HG03039 (cell line): ENCODE results near the gene IL13RA1.
"Not testable (repeated sequence)": the region's sequence is repeated elsewhere in the genome, so short reads cannot be mapped to it uniquely, and the experiment has no call there.

Source experiments
- ATAC-seq: cut with Tn5 transposase; IDR thresholded peaks from one replicate; pipeline ENCODE4 v1.9.1; 2021; ENCODE audit warnings: mild to moderate bottlenecking, moderate library complexity; ENCODE audit not compliant: unreplicated experiment

Gene IL13RA1

DNA sequence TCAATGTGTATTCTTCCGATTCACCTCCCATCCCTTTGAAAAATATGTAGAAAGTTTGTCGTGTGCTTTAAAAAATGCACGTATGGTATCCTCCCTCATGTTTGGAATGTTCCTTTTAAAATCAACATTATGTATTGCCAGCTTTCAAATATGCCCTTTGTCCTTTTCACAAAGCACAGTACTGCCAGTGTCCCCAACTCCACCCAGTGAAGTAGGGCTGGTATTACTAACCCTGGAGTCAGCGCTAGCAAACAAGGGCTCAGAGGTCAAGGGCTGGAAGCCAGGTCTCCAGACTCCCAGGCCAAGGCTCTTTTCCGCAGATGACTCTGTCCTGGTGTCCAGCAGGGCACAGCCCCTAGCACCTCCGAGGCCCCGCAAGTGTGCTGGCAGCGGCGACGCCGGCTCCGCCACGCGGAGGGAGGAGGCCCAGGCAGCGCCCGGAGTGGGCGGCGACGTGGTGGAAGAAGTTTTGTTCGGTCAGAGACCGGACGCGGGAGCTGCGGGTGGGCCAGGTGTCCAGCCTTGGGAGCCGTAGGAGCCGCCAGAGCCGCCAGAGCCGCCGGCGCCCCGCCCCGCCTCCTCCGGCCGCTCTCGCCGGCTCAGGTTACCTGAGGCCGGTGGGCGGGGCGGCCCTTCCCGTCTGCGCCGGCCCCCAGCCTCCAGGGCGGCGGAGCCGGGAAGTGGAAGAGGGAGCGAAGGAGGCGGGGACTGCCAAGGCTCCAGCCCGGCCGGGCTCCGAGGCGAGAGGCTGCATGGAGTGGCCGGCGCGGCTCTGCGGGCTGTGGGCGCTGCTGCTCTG lies at the start of gene IL13RA1:
IL13RA1 (plus strand) TSS at position 720 of the 799 bp plus-strand sequence; CDS start at position 753, 33 bp downstream.
- ATAC-seq: peak; percentile 58

DNA sequence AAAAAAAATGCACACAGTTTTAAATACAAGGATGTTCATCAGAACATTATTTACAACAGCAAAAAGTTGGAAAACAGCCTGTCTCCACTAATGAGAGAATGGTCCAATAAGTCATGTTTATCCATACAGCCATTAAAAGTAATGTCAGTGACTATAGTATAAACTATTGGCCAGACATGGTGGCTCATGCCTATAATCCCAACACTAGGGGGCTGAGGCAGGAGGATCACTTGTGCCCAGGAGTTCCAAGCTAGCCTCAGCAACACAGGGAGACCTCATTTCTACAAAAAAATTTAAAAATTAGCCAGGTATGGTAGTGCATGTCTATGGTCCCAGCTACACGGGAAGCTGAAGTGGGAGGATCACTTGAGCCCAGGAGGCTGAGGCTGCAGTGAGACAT lies 48.1 kb upstream of the IL13RA1 start:
- ATAC-seq: no peak

DNA sequence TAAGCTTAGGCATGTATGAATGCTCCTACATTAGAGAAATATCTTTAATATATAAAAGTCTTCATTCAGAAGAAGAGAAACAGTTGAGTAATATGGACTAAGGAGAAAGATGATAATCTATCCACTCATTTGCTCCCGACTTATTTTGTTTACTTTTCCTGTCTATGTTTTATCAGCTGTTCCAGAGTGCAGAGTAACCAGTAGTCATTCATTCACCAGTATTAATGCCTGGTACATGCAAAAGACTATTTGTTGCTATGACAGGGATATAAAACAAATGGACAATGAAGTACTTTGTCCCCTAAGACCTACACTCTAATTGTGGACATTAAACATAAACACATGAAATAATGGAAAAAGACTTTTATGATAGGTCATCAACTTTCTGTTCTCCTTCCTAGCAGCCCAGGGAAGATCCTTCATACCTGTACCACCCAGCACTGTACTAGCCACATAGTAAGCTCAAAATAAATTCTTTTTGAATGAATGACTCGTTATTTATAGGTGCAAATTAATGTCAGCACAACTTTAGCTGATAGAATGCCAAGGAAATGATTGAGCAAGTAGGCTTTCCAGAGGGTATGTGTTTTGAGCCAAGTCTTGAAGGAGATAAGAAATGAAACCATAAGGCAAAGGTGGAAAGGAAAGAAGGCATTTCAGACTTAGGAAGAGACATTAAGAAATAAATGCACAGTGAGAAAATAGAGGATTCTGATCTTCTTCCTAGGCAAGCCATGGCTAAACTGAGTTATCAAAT lies 45.0 kb upstream of the IL13RA1 start:
- no peak for ATAC-seq

DNA sequence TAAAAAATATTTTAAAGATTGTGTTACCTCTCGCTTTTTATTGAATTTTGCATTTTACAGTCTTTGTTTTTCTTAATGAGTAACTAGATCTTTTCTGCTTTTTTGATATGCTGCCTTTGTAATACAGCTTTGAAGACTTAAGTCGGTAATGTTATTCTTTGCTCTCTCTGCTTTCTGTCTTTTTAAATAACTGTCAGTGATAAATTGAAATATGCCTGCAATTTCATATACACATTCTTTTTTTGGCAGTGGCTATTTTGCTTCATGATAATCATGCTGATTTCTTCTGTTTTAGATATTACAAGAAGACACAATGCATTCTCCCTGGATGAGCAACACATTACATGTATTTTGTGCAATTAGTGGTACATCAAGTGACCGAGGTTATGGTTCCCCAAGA lies 42.0 kb upstream of the IL13RA1 start:
- no peak for ATAC-seq

DNA sequence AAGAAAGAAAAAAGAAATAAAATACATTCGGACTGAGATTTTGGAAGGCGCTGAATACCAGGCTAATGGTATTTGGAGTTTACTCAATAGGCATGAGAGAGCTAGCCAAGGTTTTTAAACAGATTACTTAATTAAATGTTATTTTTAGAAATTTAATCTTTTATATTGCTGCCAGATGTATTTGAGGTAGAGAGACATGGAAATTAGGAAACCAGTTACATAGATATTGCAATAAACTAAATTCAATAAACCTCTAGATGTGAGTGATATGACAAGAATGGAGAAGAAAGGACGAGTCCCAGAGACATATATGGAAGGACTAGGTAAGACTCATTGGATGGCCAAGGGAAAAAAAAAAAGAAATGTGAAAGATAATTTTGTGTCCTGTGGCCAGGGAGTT lies 38.5 kb upstream of the IL13RA1 start:
- no peak for ATAC-seq

DNA sequence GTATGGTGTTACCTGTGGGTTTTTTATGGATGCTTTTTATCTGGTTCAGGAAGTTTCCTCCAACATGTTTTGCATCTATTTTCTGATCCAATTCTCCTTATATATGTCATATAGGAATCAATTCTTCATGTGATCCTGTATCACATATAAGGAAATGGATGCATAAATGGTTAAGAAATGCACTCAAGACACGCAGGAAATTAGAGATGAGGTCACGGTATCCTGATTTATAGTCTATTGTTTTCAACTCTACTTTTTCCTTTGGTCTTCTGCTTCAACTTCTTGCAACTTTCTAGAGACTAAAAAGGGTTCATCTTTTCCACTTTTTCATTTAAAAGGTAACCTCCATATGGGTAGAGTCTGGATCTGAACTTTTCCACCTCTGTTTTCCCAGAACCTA lies 33.6 kb upstream of the IL13RA1 start:
- ATAC-seq: no peak

DNA sequence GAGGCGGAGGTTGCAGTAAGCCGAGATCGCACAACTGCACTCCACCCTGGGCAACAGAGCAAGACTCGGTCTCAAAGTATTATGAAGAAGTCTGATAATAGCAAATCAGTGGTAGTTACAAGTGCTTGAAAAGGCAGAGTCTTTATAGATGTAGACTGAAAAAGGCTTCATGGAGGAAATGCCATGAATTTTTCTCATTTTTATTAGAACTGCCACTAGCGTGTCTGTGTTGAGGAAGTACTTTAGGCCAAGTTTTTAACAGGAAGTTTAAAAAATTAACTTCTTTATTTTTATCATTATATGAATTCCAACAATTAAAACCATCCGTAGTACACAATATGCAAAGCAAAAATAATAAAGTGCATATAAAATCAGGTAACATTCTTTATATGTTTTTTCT lies 32.8 kb upstream of the IL13RA1 start:
- ATAC-seq: no peak

DNA sequence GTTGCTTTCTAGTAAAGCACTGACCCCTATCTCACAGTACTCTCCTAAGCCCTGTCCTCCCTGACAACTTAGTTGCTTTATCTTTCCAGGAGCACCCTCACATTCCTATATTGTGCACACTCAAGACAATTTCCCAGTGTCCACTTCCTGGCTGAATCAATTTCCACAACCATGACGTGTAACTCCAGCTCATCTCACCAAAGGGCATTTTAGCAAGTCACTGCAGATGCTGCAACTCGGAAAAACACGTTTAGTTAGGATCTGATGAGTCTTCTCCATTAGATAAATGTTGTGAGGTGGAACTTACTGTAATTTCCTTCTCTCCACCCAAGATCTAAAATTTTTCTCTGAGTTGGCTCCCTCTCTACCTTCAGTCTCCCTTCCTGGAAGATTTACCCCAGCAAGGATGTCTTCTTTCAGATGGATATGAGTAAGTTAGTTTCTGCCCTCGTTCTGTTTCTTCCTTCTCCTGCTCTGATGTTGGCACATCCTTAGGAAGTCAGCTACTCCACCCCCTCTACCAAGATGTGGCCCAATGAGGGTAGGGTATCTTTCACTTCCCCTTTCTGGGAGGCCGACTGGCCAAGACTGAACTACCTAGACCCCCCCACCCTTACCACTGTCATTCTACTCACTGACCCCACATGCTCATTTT lies 28.8 kb upstream of the IL13RA1 start:
- ATAC-seq: no peak

DNA sequence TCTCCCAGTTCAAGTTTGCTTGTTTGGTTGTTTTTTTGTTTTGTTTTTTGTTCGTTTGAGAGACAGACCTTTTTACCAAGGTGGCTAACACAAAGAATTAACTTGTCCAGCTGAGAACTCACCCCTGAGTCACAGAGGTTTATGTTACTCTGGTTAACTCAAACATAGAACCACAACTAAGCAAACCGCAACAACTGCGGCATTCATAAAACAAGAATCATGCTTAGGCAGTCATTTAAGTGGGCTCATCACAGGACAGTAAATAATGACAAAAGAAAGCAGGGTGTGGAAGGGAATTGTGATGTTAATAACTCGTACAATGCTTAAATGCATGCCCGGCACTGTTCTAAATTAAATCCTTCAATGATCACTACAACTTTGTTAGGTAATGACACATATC lies 24.7 kb upstream of the IL13RA1 start:
- no peak for ATAC-seq

DNA sequence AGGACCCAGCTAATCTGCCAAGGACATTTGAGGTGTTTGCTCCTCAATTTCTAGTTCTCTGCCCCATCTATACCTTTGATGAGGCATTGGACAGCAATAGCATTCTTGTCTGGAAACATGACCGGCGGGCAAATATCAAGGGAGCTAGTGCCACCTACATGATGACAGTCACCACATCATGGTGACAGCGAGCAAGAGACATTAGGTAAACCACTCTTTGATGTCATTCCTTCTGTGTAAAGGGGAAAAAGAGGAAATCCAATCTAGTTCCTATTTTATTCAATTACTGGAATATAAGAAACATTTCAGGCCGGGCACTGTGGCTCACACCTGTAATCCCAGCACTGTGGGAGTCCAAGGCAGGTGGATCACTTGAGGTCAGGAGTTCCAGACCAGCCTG lies 20.7 kb upstream of the IL13RA1 start:
- ATAC-seq: no peak

DNA sequence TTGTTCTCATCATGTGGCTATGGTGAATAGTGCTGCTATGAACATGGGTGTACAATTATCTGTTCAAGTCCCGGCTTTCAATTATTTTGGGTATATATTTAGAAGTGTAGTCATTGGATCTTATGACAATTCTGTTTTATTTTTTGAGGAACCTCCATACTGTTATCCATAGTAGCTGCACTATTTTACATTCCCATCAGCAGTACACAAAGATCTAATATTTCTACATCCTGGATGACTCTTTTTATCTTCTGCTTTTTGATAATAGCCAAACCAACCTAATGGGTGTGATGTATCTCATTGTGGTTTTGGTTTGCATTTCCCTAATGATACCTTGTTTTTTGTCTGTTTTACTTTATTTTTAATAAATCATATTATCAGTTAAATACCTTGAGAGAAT lies 12.9 kb upstream of the IL13RA1 start:
- no peak for ATAC-seq

DNA sequence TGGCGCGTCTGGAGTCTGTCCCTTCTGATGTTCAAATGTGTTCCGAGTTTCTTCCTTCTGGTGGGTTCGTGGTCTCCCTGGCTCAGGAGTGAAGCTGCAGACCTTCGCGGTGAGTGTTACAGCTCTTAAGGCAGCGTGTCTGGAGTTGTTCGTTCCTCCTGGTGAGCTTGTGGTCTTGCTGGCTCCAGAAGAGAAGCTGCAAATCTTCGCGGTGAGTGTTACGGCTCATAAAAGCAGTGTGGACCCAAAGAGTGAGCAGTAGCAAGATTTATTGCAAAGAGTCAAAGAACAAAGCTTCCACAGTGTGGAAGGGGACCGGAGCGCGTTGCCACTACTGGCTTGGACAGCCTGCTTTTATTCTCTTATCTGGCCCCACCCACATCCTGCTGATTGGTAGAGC lies 11.5 kb upstream of the IL13RA1 start:
- not testable (repeated sequence) for ATAC-seq

DNA sequence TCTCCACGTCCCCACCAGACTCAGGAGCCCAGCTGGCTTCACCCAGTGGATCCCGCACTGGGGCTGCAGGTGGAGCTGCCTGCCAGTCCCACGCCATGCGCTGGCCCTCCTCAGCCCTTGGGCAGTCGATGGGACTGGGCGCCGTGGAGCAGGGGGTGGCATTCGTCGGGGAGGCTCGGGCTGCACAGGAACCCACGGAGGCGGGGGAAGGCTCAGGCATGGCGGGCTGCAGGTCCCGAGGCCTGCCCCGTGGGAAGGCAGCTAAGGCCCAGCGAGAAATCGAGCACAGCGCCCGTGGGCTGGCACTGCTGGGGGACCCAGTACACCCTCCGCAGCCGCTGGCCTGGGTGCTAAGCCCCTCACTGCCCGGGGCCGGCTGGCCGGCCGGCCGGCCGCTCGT lies 10.6 kb upstream of the IL13RA1 start:
- ATAC-seq: not testable (repeated sequence)

DNA sequence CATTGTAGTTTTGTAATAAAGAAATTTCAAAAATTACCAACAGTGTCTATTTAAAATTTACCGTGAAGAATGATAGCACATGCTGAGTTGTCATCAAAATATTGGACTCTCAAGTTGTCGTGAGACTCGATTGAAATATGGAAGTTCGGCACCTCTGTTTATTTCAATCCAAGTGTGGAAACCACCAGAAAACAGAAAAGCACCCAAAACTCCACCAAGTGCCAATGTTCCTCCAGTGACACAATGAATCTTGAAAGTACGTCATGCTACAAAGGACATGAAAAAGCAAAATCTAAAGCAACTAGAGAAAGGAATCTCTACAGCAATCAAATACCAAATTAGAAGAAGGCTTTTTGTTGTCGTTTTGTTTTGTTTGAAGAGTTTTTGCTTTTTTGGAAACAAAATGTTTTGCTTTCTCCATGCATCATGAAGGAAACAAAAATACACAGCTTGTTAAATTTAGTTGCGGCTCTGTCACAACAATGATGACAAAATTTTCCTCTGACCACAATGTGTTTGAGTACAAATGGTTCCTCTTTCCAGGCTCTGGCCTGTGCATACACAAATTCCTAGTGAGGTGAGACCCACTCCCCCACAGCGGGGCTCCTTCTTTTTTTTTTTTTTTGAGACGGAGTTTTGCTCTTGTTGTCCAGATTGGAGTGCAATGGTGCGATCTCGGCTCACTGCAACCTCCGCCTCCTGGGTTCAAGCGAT lies 9.6 kb upstream of the IL13RA1 start:
- ATAC-seq: no peak

DNA sequence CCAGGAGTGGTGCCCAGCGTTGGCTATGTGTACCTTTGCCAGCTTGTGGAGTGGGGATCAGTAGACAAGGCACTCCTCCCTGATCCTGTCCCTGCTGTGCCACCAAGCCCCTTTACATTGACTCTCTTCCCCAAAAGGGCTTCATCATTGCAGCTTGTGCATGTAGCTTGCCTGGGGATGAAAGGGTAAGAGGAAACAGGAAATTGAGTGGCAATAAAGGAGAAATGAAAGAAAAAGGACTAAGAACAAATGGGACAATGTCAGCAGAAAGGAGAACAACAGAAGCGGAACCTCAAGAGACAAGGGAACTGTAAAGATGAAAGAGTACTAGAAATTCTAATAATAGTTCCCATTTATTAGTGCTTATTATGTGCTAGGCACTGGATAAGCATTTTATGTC lies 8.7 kb upstream of the IL13RA1 start:
- ATAC-seq: no peak

DNA sequence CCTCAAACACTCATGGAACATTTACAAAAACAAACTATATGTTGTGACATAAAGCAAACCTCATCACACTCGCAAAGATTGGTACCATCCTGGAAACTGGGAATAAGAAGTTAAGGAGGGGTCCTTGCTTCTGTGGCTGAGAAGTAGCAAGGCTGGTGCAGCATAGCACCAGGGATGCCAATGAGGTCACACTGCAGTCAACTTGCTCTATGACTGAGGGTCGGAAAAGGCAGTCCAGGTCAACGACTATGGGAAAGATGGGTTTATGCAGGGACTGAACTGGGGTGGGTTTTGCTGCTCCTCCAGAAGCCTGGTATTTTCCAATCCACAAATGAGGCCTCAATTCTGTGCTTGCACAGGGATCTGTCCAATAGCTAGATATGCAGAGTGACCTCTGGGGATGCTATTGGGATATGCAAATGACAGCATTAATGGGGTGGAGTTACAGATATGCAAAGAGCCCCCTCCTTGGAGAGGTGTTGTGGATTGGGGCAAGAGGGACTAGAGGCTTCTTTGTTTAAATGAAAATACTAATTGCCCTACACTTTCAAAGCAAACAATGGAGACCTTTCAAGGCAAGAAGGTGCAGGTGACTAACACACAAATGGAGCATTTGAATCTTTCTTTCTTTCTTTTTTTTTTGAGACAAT lies 7.2 kb upstream of the IL13RA1 start:
- ATAC-seq: no peak

DNA sequence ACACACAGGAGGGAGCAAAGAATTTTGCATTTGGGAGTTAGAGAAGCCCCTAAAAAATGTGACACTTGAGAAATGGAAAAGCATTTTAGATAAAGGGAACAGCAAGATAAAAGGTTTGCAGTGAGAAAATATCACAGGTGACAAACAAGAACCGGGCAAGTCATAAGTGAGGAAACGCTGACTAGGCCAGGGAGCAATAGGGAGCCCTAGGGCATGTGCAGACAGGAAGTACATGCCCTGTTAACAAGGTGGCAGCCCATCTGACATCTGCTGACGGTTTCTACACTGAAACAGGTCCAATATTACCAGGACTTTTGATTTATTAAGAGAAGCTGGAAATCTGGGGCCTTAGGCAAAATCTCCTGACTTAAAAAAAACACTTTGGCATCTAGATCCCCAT lies 4.0 kb upstream of the IL13RA1 start:
- no peak for ATAC-seq

DNA sequence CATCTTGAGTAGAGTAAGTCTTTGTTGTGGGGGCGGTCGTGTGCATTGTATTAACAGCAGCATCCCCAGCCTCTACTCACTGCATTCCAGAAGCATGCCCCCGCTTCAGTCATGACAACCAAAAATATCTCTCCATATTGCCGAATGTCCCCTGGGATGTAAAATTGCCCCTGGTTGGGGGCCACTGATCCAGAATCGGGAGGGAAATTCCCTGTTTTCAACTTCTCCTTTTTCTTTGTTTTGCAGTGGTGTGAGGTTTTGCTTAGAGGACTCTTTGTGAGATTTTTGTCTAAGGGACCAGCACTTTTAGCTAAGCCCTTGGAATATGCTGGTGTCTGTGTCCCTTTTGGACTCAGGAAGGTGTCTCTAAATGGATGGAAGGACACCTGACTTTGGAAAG lies 3.0 kb upstream of the IL13RA1 start:
- no peak for ATAC-seq

DNA sequence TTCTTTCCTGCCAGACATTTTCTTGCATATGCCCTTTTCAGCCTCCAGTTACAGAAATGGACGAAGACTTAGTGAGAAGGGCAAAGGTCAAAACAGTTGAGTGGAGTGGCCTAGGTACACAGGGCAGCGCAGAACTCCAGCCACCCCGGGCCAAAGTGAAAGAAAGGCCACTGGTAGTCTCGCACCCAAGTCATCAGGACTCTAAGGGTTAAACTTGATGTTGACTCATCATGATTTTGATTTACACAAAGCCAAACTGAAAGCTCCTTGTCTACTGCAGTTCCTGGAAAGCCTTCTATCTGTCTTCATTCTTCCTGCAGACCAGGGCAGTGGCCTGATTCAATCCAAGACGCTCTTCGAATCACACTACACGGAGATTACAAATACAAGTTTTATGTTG lies 2.6 kb upstream of the IL13RA1 start:
- no peak for ATAC-seq

DNA sequence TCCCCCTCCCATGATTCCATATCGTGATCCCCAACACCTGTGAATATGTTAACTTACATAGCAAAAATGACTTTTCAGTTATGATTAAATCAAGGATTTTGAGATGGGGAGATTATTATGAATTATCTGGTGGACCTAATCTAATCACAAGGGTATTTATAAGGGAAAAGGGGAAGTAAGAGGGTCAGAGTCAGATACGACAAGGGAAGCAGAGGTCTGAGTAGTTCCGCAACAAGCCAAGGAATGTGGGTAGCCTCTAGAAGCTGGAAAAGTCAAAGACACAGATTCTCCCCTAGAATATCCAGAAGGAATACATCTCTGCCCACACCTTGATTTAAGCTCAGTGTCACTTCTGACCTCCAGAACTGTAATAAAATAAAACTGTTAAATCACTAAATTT lies 1.0 kb upstream of the IL13RA1 start:
- ATAC-seq: no peak
